Activated CD4-positive, alpha-beta T cell treated with anti-CD3 and anti-CD28 coated beads for 36 hours (primary cell): ENCODE results near the gene SLC5A1. TPM values are rescaled to one million over a fixed set of nuclear protein-coding genes. Genes with fewer than 3 reads are reported as not detected.
"Not testable (repeated sequence)": the region's sequence is repeated elsewhere in the genome, so short reads cannot be mapped to it uniquely, and the experiment has no call there.

Experiments
- ATAC-seq: fragments of 200-7000 bp; cut with Tn5 transposase; one replicate; pipeline ENCODE4 v1.10.0; 2021; ENCODE audit warnings: mild to moderate bottlenecking, moderate library complexity
- CTCF ChIA-PET: fragments of 350-600 bp; sonication (Branson Sonifier 250); formaldehyde crosslinking; loops from one replicate; lab custom pipeline; 2021; ENCODE audit warnings: antibody characterized with exemption; lab: Charles Lee
- POLR2A ChIA-PET: fragments of 350-600 bp; sonication (Branson Sonifier 250); formaldehyde crosslinking; loops from one replicate; lab custom pipeline; 2021; ENCODE audit warnings: antibody characterized with exemption, inconsistent platforms; lab: Charles Lee
- DNase-seq: peaks from one replicate; pipeline ENCODE4 v3.0.0-alpha.2; 2020
- H3K27ac Mint-ChIP-seq: one replicate; pipeline ENCODE4 v1.8.0; 2021; ENCODE audit warnings: mixed read lengths
- H3K27me3 Mint-ChIP-seq: one replicate; pipeline ENCODE4 v1.8.0; 2021; ENCODE audit warnings: mixed read lengths
- H3K36me3 Mint-ChIP-seq: one replicate; pipeline ENCODE4 v1.8.0; 2021; ENCODE audit warnings: low read depth, mixed read lengths
- H3K4me1 Mint-ChIP-seq: one replicate; pipeline ENCODE4 v1.8.0; 2021; ENCODE audit warnings: mixed read lengths
- H3K4me3 Mint-ChIP-seq: one replicate; pipeline ENCODE4 v1.8.0; 2021; ENCODE audit warnings: mild to moderate bottlenecking, moderate library complexity, mixed read lengths
- H3K9me3 Mint-ChIP-seq: one replicate; pipeline ENCODE4 v1.8.0; 2021; ENCODE audit warnings: low read depth, mixed read lengths
- intact Hi-C, 2 experiments: fragments of 100-400 bp; cut with DNase I in 1 of 2; cut with micrococcal nuclease in 1 of 2; formaldehyde crosslinking; loops; one replicate each; pipeline versions ENCODE4 v1.14.2 to v1.15.1; 2022 to 2024; cut with DNase I, micrococcal nuclease
- total RNA-seq, 2 experiments: library from RNA; stranded (reverse); gene quantifications; one replicate each; pipeline ENCODE4 v1.2.3, GENCODE V29; 2021

Gene SLC5A1
- total RNA-seq, 2 experiments from 2014 or later = not detected

DNA sequence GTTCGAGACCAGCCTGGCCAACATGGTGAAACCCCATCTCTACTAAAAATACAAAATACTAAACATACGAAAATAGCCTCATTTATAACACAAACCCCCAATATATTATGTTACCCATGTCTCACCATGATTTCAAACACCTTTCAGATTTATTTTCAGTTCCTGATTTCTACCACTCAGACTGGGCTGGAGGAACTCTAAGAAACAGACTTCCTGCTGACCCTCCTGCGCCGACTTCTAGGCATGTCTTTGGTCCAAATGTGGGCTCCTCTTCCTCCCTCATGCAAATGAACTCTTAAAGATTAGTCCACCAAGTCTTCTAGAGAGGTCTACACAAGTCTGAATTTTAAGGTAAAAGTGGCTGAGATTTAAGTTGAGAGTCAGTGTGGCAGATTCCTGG is 105.3 kb downstream of the SLC5A1 start:
- intact Hi-C loops = loop anchor here in 1 of 2 experiments (10.0 kb wide), 1 partner anchor 336 kb away; no protein-coding TSS in a partner anchor
- H3K27me3 Mint-ChIP-seq, POLR2A ChIA-PET, H3K9me3 Mint-ChIP-seq, H3K27ac Mint-ChIP-seq, DNase-seq, H3K4me3 Mint-ChIP-seq, H3K36me3 Mint-ChIP-seq, ATAC-seq: not testable (repeated sequence)
- peaks cover 20% of the 10 kb centered on the region for H3K4me1 Mint-ChIP-seq
- CTCF ChIA-PET = interaction anchor here (0.5 to 0.8 kb wide), 2 partner anchors 169 to 236 kb away, joined by 3 read pairs; no protein-coding TSS in a partner anchor

DNA sequence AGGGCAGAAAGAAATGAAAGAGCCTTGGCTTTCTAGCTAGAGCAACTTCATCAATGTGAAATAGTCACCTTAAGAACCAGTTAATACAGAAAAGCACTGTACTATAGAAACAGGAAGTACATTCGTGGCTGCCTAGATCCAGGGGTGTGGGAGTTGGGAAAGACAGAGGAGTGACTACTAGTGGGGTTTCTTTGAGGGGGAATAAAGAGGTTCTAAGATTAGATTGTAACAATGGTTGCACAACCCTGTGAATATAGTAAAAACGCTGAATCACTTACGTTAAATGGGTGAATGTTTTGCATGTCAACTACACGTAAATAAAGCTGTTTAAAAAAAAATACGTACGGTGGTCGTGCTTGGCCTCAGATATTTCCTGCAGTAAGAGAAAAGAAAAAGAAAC is 107.6 kb downstream of the SLC5A1 start:
- POLR2A ChIA-PET, CTCF ChIA-PET, H3K4me1 Mint-ChIP-seq: not testable (repeated sequence)

DNA sequence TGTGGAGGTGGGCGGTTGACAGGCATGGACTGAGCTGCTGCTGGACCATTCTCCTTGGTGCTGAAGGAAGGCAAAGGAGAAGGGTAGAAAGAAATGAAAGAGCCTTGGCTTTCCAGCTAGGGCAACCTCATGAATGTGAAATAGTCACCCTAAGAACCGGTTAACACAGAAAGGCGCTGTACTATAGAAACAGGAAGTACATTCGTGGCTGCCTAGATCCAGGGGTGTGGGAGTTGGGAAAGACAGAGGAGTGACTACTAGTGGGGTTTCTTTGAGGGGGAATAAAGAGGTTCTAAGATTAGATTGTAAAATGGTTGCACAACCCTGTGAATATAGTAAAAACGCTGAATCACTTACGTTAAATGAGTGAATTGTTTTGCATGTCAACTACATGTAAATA is 108.6 kb downstream of the SLC5A1 start:
- ATAC-seq, H3K27ac Mint-ChIP-seq, DNase-seq, H3K4me1 Mint-ChIP-seq, CTCF ChIA-PET, H3K27me3 Mint-ChIP-seq, POLR2A ChIA-PET, H3K4me3 Mint-ChIP-seq, H3K36me3 Mint-ChIP-seq, intact Hi-C loops, H3K9me3 Mint-ChIP-seq: not testable (repeated sequence)

More for the DNA sequence above, 107.6 kb downstream of the SLC5A1 start:
- intact Hi-C loops, H3K36me3 Mint-ChIP-seq, H3K4me3 Mint-ChIP-seq, H3K27ac Mint-ChIP-seq, ATAC-seq, DNase-seq, H3K9me3 Mint-ChIP-seq, H3K27me3 Mint-ChIP-seq: not testable (repeated sequence)

GRCh38 chr22:32154727-32155126 is 111.7 kb downstream of the SLC5A1 start:
- H3K9me3 Mint-ChIP-seq, H3K4me1 Mint-ChIP-seq, H3K27me3 Mint-ChIP-seq, H3K4me3 Mint-ChIP-seq, intact Hi-C loops, ATAC-seq, CTCF ChIA-PET, DNase-seq, POLR2A ChIA-PET, H3K27ac Mint-ChIP-seq, H3K36me3 Mint-ChIP-seq: not testable (repeated sequence)

DNA sequence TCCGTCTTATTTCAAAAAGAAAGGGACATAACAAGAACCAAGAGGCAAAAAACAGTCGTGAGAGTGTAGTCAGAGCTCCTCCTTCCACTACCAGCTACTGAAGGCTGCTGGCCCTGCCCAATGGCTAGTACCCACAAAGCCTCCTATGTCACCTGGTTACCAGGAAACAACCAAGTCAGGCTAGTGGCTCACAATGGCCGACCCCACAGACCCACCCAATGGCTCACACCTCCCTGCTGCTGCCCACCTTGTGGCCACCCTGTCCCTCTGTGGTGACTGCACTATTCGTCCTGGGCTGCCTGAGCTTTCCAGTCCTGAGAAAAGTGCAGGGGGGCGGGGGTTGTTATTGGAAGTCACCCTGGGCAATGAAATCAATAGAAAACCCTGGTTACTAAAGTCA is 114.6 kb downstream of the SLC5A1 start:
- H3K27me3 Mint-ChIP-seq, H3K9me3 Mint-ChIP-seq, H3K4me1 Mint-ChIP-seq, DNase-seq, POLR2A ChIA-PET, H3K27ac Mint-ChIP-seq, H3K36me3 Mint-ChIP-seq, CTCF ChIA-PET, ATAC-seq, intact Hi-C loops, H3K4me3 Mint-ChIP-seq: not testable (repeated sequence)

- H3K27me3 Mint-ChIP-seq = peaks cover 3% of the 10 kb centered on the region
- POLR2A ChIA-PET = no interaction called here
- intact Hi-C loops = no loop called here
- H3K27ac Mint-ChIP-seq = no peak within 1 kb of the TSS
- no peak within 1 kb of the TSS for H3K4me3 Mint-ChIP-seq
- CTCF ChIA-PET = no interaction called here
- DNase-seq = no peak
- H3K4me1 Mint-ChIP-seq = no peaks in the 10 kb centered on the region
- no peaks in the 10 kb centered on the region for H3K9me3 Mint-ChIP-seq
- ATAC-seq = no peak
- H3K36me3 Mint-ChIP-seq = no peaks in the 10 kb centered on the region
These were observed 115.9 kb downstream of the SLC5A1 start, which contains the start of gene C22orf42 for GRCh38 chr22:32158712-32159533. TSS of gene C22orf42 (minus strand) at chr22:32159303. CDS start at chr22:32159215, 88 bp downstream.

- CTCF ChIA-PET, ATAC-seq, H3K27ac Mint-ChIP-seq, H3K4me1 Mint-ChIP-seq, H3K9me3 Mint-ChIP-seq, H3K27me3 Mint-ChIP-seq, H3K4me3 Mint-ChIP-seq, intact Hi-C loops, DNase-seq, POLR2A ChIA-PET, H3K36me3 Mint-ChIP-seq: not testable (repeated sequence)
These were observed 117.3 kb downstream of the SLC5A1 start for GRCh38 chr22:32160411-32160810.

Other genes with a start within 250 kb of the SLC5A1 start
- 10 to 100 TPM; 83.2 to 98.5 TPM for gene YWHAH, start 98.7 kb upstream of the SLC5A1 start, total RNA-seq
- gene C22orf42, start 116.0 kb downstream of the SLC5A1 start, total RNA-seq = not detected
- gene RFPL2, start 161.8 kb downstream of the SLC5A1 start, total RNA-seq = not detected
- gene SLC5A4, start 212.1 kb downstream of the SLC5A1 start, total RNA-seq = not detected